NB4 (cell line): Measurements from ENCODE around the gene RBM34.
"Not testable (repeated sequence)": the region's sequence is repeated elsewhere in the genome, so short reads cannot be mapped to it uniquely, and the experiment has no call there.

ENCODE experiments used
- DNase-seq: peaks from one replicate; pipeline ENCODE4 v3.0.0; 2010; ENCODE audit warnings: low read depth
- H3K4me3 ChIP-seq: one replicate; pipeline ENCODE4 v1.5.1; 2011; ENCODE audit warnings: mild to moderate bottlenecking, low read depth, low read length, moderate library complexity
- MYC ChIP-seq: IDR thresholded peaks from 2 replicates; pipeline ENCODE4 v1.6.1; 2011; ENCODE audit warnings: low read depth, low read length
- POLR2A ChIP-seq: IDR thresholded peaks from 2 replicates; pipeline ENCODE4 v1.6.1; 2011; ENCODE audit warnings: mild to moderate bottlenecking; ENCODE audit not compliant: insufficient read length; ENCODE audit errors: extremely low read depth
- TF ChIP-seq, protein P1 (sequence below): IDR thresholded peaks from one replicate; pipeline ENCODE4 v1.5.1; 2012; ENCODE audit warnings: low read depth, low read length
- TF ChIP-seq, protein P2 (sequence below): IDR thresholded peaks from 2 replicates; pipeline ENCODE4 v1.6.1; 2011; ENCODE audit warnings: low read depth, low read length

RBM34 gene

DNA sequence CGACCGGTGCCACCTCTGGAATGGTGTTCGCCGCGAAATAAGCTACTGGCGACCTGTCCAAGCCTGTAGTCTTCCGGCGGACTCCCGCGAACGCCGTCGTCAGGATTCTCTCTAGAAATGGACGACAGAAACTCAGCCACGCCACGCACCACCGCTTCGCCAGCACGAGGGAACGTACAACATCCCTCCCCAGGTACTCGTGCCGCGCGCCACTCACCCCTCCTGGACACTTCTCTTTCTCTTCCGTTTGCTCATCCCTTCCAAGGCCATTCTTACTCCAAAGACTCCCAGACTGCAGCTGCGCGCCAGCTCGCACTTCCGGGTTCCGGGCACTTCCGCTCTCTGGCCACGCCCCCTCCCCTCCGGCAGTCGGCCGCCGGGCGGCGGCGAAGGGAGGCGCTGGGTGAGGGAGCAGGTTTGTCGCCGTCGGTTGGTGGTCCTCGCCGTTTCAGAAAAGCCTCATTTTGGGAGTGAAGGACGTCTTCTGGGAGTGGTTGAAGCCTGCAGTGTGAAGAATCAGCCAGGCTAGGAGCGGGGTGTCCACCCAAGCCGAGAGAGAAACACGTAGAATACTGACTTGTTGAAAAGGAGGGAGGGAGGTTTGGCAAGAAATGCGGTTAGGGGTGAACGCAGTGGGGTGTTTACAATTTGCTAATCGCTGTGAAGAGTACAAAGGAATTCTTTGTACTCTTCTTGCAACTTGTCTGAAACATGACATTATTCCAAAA is at the start of gene RBM34:
TSS of gene RBM34 (minus strand) at position 294 of the 728 bp plus-strand sequence. CDS start at position 270, 24 bp downstream.
- DNase-seq, result peak; percentile 93
- TF ChIP-seq, protein P1, sequence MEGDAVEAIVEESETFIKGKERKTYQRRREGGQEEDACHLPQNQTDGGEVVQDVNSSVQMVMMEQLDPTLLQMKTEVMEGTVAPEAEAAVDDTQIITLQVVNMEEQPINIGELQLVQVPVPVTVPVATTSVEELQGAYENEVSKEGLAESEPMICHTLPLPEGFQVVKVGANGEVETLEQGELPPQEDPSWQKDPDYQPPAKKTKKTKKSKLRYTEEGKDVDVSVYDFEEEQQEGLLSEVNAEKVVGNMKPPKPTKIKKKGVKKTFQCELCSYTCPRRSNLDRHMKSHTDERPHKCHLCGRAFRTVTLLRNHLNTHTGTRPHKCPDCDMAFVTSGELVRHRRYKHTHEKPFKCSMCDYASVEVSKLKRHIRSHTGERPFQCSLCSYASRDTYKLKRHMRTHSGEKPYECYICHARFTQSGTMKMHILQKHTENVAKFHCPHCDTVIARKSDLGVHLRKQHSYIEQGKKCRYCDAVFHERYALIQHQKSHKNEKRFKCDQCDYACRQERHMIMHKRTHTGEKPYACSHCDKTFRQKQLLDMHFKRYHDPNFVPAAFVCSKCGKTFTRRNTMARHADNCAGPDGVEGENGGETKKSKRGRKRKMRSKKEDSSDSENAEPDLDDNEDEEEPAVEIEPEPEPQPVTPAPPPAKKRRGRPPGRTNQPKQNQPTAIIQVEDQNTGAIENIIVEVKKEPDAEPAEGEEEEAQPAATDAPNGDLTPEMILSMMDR, result no peak
- TF ChIP-seq POLR2A (peak; percentile 99), MYC (peak; percentile 35)
- TF ChIP-seq, protein P2, sequence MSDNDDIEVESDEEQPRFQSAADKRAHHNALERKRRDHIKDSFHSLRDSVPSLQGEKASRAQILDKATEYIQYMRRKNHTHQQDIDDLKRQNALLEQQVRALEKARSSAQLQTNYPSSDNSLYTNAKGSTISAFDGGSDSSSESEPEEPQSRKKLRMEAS, result peak; percentile 75
- peak within 1 kb of the TSS; percentile 76 for H3K4me3 ChIP-seq

GRCh38 chr1:235207209-235207565 is 46.1 kb upstream of the RBM34 start:
- H3K4me3 ChIP-seq, result no peak overlapping the region
- DNase-seq, result no peak
- TF ChIP-seq, protein P2, result no peak

DNA sequence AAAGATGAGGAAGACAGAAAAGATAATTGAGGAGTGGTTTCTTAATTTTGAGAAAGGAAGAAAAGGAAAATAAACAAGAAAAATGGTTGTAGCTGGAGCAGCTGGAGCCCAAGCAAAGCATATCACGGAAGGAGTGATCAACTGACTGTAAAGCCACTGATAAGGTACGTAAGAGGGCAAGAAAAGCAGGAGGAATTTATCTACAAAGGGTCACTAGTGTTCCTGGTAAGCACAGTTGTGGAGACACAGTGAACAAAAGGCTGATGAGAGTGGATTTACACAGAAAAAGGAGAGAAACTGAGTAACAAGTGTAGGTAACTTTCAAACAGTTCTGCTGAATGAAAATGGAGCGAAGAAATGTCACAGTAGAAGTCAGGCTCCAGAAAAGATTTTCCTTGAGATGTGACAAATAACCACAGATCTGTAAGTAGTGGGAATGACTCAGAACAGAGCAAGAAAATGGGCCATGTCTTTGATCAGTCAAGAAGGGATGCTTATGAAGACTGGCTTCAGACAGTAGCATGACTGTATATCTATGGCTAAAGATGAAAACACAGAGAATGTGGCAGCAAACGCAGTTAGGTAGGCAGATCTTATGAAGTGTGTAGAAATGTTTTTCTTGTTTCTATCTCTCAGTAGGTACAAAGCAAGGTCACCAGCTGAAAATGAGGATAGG is 45.6 kb upstream of the RBM34 start:
- TF ChIP-seq, protein P2, result no peak
- no peak for TF ChIP-seq POLR2A
- DNase-seq, result no peak
- H3K4me3 ChIP-seq, result no peak overlapping the region

- no peak for TF ChIP-seq MYC
- TF ChIP-seq, protein P2, result no peak
- no peak for TF ChIP-seq POLR2A
- TF ChIP-seq, protein P1, result no peak
- no peak for DNase-seq
- H3K4me3 ChIP-seq, result no peak overlapping the region
Measured at GRCh38 chr1:235205687-235206086, 44.6 kb upstream of the RBM34 start.

- no peak overlapping the region for H3K4me3 ChIP-seq
- TF ChIP-seq POLR2A (no peak), MYC (no peak)
- TF ChIP-seq, protein P1, result no peak
- TF ChIP-seq, protein P2, result no peak
- DNase-seq, result no peak
Measured at GRCh38 chr1:235203428-235203827, 42.4 kb upstream of the RBM34 start.

GRCh38 chr1:235202447-235202846 is 41.4 kb upstream of the RBM34 start:
- DNase-seq, H3K4me3 ChIP-seq: not testable (repeated sequence)

DNA sequence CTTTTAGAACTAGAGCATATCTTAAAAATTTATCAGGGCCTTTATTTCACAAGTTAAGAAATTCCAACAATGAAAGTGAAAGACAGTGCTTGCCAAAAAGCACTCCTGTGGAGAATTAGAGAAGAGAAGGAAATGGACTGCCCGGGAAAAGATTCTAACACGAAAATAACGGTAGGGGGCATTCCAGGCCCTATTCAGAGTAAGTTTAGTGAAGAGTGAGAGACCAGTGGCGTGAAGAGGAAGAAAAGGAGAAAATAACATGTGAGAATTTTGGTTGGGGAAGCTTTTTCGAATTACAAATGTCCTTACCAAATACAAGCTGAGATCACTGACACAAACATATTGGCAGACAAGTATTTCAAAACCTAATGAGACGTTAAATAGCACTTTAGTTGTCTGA is 38.4 kb upstream of the RBM34 start:
- DNase-seq, result no peak
- TF ChIP-seq, protein P2, result no peak
- TF ChIP-seq POLR2A, result no peak
- TF ChIP-seq, protein P1, result no peak
- H3K4me3 ChIP-seq, result no peak overlapping the region
